ENCODE measurements around the gene ZBTB22.
"Not testable (repeated sequence)": the region's sequence is repeated elsewhere in the genome, so short reads cannot be mapped to it uniquely, and the experiment has no call there.

ZBTB22 gene, protein sequence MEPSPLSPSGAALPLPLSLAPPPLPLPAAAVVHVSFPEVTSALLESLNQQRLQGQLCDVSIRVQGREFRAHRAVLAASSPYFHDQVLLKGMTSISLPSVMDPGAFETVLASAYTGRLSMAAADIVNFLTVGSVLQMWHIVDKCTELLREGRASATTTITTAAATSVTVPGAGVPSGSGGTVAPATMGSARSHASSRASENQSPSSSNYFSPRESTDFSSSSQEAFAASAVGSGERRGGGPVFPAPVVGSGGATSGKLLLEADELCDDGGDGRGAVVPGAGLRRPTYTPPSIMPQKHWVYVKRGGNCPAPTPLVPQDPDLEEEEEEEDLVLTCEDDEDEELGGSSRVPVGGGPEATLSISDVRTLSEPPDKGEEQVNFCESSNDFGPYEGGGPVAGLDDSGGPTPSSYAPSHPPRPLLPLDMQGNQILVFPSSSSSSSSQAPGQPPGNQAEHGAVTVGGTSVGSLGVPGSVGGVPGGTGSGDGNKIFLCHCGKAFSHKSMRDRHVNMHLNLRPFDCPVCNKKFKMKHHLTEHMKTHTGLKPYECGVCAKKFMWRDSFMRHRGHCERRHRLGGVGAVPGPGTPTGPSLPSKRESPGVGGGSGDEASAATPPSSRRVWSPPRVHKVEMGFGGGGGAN

GRCh38 chr6:33317669-33318425, at the start of gene ZBTB22:
Gene ZBTB22, minus strand, starts transcription at chr6:33317744. Its CDS starts 828 bp downstream, at chr6:33316916.
- peak; percentile 97 for DNase-seq
- in situ Hi-C loops (cut with MboI; ENCODE audit: low pct_unique_long_range_greater_than_20kb, low sequenced_read_pairs) = no loop called here

DNA sequence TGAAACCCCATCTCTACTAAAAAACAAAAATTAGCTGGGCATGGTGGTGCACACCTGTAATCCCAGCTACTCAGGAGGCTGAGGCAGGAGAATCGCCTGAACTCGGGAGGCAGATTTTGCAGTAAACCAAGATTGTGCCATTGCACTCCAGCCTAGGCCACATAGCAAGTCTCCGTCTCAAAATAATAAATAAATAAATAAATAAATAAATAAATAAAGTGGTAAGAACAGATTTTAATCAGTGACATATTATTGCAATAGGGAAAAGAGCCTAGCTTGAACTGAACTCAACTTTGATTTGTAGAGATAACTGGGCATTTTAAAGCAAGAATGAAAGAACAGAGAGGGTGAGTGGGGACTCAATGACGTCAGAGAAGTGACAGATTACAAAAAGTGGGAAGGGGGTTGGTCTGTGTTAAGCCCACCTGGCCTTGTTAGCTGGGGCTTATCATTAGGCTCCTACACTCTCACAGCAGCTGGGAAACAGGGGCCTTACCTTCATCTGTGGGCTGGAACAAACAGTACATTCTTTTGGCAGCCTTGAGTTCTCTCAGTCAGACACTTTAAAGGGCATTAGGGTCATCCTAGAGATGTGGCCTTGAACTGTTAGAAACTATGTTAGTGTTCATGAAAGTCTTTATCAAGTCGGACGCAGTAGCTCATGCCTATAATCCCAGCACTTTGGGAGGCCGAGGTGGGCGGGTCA, 49.6 kb upstream of the ZBTB22 start:
- no peak for DNase-seq
- in situ Hi-C loops (cut with MboI; ENCODE audit: low pct_unique_long_range_greater_than_20kb, low sequenced_read_pairs) = no loop called here

GRCh38 chr6:33365206-33365971, 47.8 kb upstream of the ZBTB22 start:
- DNase-seq; in situ Hi-C loops (cut with MboI; ENCODE audit: low pct_unique_long_range_greater_than_20kb, low sequenced_read_pairs): not testable (repeated sequence)

- in situ Hi-C loops (cut with MboI; ENCODE audit: low pct_unique_long_range_greater_than_20kb, low sequenced_read_pairs) = not testable (repeated sequence)
- peak; percentile 69 for DNase-seq
Measured at GRCh38 chr6:33364475-33365205, 47.1 kb upstream of the ZBTB22 start.

GRCh38 chr6:33363486-33363885, 45.9 kb upstream of the ZBTB22 start:
- DNase-seq; in situ Hi-C loops (cut with MboI; ENCODE audit: low pct_unique_long_range_greater_than_20kb, low sequenced_read_pairs): not testable (repeated sequence)

DNA sequence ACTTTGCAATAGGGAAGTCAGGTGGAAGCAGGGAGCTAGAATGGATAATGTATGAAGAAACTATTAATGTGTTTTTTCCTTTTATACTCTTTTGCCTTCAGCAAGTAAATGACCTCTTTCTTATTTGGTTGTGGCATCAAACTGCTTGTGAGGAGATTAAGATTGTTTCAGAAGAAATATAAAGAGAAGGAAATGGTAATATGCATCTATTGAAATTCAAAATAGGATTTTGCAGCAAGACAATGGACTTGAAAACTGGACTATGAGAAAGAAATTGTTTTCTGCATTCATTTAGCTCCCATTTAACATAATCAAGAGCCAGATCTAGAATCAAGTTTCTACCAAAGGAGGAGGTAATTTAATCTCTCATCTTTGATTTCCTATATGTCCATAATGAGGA, 41.8 kb upstream of the ZBTB22 start:
- in situ Hi-C loops (cut with MboI; ENCODE audit: low pct_unique_long_range_greater_than_20kb, low sequenced_read_pairs) = no loop called here
- no peak for DNase-seq

GRCh38 chr6:33357160-33357871, 39.8 kb upstream of the ZBTB22 start:
- in situ Hi-C loops (cut with MboI; ENCODE audit: low pct_unique_long_range_greater_than_20kb, low sequenced_read_pairs); DNase-seq: not testable (repeated sequence)

- in situ Hi-C loops (cut with MboI; ENCODE audit: low pct_unique_long_range_greater_than_20kb, low sequenced_read_pairs) = no loop called here
- DNase-seq = no peak
Measured at GRCh38 chr6:33356295-33356694, 38.8 kb upstream of the ZBTB22 start.

DNA sequence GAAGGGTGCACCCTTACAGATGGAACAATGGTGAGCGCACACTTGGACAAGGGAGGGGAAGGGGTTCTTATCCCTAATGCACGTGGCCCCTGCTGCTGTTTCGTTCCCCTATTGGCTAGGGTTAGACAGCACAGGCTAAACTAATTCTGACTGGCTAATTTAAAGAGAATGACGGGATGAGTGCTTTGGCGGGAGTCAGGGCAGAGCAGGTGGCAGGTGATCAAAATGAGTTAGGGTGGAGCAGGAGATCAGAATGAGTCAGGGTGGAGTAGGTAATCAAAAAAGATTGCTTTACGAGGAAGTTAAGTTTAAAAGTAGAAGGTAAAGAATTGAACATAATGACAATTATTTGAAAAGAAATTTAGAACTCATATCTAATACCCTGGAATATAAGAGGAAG, 38.3 kb upstream of the ZBTB22 start:
- DNase-seq; in situ Hi-C loops (cut with MboI; ENCODE audit: low pct_unique_long_range_greater_than_20kb, low sequenced_read_pairs): not testable (repeated sequence)

- in situ Hi-C loops (cut with MboI; ENCODE audit: low pct_unique_long_range_greater_than_20kb, low sequenced_read_pairs) = no loop called here
- DNase-seq = no peak
Measured at GRCh38 chr6:33347816-33348215, 30.3 kb upstream of the ZBTB22 start.

DNA sequence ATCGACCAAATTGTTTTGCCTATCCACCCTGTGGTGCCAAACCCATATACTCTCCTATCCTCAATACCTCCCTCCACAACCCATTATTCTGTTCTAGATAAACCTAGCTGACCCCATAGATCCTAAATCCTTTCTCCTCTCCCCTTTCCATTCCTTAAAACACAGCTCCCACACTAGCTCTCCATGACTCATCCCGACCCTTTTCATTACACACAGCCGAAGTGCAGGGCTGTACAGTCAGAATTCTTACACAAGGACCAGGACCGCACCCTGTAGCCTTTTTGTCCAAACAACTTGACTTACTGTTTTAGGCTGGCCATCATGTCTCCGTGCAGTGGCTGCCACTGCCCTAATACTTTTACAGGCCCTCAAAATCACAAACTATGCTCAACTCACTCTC, 29.4 kb upstream of the ZBTB22 start:
- DNase-seq; in situ Hi-C loops (cut with MboI; ENCODE audit: low pct_unique_long_range_greater_than_20kb, low sequenced_read_pairs): not testable (repeated sequence)

DNA sequence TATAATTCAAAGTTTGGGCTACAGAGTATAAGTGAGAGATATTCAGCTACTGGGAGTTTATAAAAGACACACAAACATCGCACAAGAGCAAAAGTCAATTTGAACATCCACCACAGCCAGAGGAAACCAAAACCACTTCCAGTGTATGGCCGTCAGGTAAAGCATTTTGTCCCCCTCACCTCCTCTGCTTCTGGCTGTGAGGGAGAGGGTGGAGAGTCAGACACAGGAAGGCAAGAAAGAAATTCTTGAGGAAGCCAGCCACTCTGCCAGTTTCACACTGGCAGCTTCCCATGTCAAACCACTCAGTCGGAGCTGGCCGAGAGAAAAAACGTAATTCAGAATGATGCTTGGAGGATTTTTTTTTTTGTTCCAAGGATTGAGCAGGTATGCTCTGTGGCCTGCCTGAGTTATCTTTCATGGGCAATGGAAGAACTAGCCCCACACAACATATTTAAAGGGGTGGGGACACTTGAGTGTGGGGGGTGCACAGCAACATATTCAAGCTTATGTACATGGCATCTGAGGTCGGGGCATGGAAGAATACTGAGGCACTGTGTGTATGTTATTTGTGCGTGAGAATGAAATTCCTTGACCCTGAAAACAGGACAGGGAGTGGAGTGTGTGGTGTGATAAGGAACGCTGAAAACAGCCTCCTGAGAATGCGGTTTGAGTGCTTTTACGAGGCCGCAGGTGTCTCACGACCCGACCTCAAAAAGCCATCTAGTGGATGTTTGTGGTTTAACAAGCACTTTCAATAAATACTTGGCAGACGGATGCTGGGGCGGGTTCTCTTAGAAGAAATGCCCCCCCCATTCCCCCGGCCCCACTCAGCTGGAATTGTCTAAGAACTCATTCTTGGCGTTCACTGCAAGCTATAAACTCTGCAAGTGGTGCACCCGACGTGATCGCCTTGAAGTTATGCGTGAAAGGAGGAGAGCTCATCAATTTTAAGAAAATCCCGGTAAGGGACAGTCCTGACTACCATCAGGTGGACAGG, 27.5 kb upstream of the ZBTB22 start:
- in situ Hi-C loops (cut with MboI; ENCODE audit: low pct_unique_long_range_greater_than_20kb, low sequenced_read_pairs) = no loop called here
- peak; percentile 92 for DNase-seq

DNA sequence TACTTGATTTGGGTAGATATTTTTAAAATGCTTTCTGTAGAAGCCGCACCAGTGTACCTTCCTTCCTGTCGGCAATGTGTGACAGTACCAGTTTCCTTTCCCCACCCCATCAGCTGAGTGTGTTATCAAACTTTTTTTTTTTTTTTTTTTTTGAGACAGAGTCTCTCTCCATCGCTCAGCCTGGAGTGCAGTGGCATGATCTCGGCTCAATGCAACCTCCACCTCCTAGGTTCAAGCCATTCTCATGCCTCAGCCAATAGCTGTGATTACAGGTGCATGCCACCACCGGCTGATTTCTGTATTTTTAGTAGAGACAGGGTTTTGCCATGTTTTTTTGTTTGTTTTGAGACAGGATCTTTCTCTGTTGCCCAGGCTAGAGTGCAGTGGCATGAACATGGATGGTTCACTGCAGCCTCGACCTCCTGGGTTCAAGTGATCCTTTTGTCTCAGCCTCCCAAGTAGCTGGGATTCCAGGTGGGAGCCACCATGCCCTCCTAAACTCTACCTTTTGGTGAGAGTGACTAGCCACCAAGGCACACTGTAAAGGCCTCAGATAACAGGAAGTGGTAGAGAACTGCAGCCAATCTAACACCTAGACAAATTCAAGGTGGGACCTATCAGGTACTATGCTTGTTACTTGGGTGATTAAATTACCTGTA, 26.5 kb upstream of the ZBTB22 start:
- in situ Hi-C loops (cut with MboI; ENCODE audit: low pct_unique_long_range_greater_than_20kb, low sequenced_read_pairs) = no loop called here
- DNase-seq = peak; percentile 42

DNA sequence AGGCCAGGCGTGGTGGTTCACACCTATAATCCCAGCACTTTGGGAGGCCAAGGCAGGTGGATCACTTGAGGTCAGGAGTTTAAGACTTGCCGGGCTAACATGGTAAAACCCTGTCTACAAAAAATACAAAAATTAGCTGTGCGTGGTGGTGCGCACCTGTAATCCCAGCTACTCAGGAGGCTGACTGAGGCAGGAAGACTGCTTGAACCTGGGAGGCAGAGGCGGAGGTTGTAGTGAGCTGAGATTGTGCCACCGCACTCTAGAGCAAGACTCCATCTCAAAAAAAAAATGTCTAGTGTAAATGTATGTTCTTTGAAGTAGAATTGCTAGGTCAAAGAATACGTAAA, 26.0 kb upstream of the ZBTB22 start:
- DNase-seq; in situ Hi-C loops (cut with MboI; ENCODE audit: low pct_unique_long_range_greater_than_20kb, low sequenced_read_pairs): not testable (repeated sequence)

DNA sequence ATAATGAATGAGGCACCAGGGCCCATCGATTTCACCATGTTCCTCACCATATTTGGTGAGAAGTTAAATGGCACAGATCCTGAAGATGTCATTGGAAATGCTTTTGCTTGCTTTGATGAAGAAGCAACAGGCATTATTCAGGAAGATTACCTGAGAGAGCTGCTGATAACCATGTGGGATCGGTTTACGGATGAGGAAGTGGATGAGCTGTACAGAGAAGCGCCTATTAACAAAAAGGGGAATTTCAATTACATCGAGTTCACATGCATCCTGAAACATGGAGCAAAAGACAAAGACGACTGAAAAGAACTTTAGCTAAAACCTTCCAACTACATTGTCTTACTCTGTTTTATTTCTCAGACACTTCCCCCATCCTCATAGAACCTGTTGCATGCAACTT, 21.6 kb upstream of the ZBTB22 start:
- peak; percentile 25 for DNase-seq
- in situ Hi-C loops (cut with MboI; ENCODE audit: low pct_unique_long_range_greater_than_20kb, low sequenced_read_pairs) = no loop called here

DNA sequence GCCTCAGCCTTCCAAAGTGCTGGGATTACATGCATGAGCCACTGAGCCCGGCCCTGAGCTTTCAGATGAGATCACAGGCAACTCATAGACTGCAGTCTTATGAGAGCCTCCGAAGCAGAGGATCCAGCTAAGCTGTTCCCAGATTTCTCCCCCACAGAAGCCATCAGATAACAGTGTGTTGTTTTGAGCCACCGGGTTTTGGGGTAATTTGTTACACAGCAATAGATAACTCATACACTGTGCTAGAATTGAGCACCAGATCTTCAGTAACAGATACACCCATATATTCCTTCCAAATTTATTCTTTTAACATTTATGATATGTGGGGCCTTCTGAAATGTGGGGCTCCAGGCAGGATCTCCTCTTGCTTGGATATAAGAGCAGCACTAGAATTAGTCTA, 19.0 kb upstream of the ZBTB22 start:
- DNase-seq = no peak
- in situ Hi-C loops (cut with MboI; ENCODE audit: low pct_unique_long_range_greater_than_20kb, low sequenced_read_pairs) = no loop called here

Measured in KBM-7 (cell line).